Activated T-helper 1 cell treated with anti-CD3 and anti-CD28 coated beads, Interleukin-2, amount 50 U/mL, for 16 hours (primary cell): Measurements from ENCODE around the gene PARP4.
"Not testable (repeated sequence)": the region's sequence is repeated elsewhere in the genome, so short reads cannot be mapped to it uniquely, and the experiment has no call there.

Experiments used
- DNase-seq, 2 donors: peaks; one replicate each; pipeline ENCODE4 v3.0.0-alpha.2; 2020; ENCODE audit warnings: low read depth in 1 of 2, low spot score in 1 of 2

Gene PARP4

DNA sequence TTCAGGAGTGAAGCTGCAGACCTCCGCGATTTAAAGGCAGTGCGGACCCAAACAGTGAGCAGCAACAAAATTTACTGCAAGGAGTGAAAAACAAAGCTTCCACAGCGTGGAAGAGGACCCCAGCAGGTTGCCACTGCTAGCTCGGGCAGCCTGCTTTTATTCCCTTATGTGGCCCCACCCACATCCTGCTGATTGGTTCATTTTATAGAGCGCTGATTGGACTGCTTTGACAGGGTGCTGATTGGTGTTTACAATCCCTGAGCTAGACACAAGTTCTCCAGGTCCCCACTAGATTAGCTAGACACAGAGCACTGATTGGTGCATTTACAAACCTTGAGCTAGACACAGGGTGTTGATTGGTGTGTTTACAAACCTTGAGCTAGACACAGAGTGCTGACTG is 6.3 kb downstream of the PARP4 start:
- not testable (repeated sequence) for DNase-seq

DNA sequence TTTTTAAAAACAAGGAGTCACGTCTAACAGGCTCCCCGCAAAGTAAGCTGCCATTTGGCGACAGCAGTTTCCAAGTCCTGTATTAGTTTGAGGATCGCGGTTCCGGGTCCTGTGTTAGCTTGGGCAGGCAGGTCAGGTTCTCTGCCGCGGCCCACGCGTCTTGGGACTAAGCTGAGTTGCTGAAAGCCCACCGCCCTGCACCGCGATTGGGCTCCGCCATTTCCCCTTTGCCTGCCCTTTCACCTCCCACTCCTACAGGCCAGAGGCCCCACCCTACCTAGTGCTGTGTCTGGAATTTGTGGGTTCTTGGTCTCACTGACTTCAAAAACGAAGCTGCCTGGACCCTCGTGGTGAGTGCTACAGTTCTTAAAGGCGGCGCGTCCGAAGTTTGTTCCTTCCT is 6.8 kb downstream of the PARP4 start:
- no peak for DNase-seq

DNA sequence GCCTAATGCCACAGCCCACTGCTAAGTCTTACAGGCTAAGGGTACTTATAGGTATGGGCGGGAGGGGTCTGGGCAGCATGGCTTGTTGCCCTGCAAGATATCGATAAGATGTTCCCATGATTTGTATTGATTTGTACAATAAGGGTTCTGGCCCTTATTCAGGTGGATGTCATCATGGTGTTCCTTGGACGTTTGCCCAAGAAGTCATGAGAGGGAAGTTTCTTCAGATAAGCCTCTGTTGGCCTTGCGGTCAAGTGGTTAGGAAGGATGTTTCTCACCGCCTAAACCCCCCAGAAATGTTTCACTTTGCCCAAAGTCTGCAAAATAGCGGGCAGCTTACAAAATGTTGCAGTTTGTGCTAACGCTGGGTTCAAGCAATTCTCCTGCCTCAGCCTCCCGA is 7.3 kb downstream of the PARP4 start:
- DNase-seq: no peak

DNA sequence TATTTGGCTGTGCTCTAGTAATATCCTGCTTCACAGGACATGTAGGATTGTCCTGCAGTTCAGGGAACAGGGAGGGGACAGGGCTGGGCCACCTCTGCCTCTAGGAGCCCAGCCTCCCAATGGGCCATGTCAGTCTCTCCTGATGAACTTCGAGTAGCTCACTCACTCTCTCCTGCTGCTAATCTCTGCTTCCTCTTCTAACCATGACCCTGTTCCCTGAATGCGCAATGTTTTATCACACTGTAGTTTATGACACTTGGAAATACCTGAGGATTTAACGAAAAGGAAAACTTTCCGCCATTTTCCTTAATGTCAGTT is 9.2 kb downstream of the PARP4 start:
- no peak for DNase-seq

DNA sequence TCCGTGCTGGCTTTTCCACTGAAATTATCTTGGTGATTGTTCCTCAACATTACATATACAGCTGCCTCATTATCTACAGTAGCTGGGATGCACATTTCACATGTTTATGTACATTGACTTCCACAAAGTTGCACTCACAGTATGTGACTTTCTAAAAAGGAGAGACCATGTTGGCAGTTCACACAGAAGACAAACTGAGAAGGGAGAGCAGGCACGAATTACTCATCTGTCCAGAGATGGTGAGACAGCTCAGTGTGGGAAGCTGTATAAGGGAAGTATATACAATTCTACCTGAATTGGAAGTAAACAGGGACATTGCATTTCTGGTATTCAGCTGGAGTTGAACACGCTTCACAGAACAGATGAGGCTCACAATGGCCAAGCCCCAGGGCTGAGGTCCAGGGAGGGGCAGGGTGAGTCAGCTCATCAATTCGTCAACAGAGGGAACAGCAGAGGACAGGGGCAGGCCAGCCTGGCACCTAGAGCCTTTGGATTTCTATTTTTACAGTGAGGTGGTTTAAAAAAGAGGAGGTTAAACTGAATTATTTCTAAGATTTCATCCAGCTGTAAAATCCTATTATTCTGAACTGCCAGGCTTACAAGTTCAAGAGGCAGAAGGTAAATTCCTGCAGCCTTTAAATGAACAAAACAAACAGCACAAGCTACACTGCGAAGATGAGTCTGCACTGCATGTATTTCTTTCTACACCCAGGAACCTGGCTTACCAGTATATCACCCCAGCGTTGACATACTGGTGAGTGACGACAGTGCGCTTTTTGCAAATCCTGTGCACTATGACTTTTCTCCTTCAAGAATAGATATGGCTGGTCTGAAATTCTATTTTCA is 9.8 kb downstream of the PARP4 start:
- no peak for DNase-seq

DNA sequence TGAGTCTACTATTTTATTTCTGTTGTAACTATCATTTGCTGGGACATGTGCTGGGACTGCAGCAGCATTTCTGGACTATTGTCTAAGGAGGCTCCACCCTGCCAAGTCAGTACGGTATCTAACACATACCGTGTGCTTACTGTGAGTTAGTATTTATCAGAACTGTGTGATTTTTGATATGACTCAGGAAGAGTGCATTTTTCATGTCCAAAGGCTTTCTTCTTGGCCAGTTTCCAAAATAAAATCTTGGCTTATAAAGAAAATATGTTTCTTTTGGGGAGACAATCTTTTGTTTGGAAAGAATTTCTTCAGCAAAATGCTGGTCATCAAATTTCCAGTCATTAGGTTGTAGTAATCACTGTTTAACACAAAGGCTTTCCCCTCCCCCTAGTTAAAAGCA is 11.6 kb downstream of the PARP4 start:
- DNase-seq: no peak

DNA sequence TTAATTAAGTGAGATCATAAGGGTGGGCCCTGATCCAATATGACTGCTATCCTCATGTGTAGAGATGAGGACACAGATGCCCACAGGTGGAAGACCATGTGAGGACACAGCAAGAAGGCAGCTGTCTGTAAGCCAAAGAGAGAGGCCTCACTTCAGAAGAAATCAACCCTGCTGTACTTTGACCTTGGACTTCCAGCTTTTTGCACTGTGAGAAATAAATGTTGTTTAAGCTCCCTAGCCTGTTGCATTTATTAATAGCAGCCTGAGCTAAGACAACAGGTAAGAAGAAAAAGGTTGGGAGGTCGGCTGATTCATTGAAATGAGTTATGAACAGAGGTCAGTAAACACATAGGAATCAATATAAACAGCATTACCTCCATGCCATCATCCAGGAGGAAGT is 14.8 kb downstream of the PARP4 start:
- no peak for DNase-seq

DNA sequence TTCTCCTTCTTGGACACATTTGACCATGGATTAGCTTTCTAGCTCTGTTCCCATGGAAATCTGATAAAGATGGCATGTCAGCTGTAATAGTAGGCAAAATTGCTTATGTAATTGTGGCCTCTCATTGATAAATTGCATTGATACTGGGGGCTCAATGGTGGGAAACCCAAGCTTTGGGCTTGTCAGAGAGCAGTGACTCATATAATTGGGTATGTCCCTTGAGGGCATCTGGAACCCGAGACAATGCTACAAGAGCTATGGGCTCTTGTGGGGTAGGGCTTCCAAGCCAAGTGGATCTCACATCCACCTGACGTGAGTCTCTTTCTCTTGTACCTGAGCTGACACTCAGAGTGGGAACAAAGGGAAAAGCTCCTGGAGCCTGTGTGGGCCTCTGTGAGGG is 16.3 kb downstream of the PARP4 start:
- DNase-seq: not testable (repeated sequence)

DNA sequence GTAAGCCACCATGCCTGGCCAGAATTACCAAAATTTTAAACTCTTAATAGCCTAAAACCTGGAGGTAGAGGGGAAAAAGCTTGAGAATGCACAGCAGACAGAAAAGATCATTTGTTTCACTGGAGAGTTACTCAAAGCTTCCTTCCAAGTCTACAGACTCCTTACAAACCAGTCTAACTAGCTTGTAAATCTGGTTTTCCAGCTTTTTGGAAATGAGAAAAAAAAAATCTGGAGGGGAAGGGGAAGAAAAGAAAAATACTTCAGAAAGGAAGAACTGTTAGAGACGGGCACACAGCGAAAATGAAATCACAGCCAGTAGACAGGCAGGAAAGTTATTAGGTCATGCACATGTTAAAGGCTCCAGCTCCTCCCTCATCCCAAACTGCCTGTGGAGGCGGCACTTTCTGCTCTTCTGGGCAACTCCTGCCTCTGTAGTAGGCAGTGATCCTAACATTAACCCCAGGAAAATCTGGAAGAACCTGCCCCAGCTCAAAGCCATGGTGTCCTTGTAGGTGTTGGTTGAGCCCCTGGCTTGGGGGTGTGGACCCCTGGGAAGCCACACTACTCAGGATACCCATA is 17.3 kb downstream of the PARP4 start:
- DNase-seq: no peak

DNA sequence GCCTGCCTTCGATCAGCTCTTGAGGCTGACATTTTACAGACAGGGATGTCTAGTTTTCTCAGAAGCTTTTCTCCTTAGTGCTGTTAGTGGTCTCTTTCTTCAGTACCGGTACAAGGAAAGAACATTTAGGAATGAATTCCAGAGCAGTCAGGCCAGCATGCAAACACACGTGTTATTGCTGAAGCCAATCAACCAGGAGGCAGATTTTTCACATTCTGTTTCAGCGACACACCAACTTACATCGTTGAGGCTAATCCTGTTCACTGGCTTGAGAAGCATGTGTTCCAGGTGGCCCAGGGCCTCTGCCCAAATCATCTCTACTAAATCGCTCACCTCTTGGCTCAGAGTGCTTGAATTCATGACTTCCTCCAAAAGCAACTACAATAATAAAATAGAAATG is 19.2 kb downstream of the PARP4 start:
- no peak for DNase-seq

DNA sequence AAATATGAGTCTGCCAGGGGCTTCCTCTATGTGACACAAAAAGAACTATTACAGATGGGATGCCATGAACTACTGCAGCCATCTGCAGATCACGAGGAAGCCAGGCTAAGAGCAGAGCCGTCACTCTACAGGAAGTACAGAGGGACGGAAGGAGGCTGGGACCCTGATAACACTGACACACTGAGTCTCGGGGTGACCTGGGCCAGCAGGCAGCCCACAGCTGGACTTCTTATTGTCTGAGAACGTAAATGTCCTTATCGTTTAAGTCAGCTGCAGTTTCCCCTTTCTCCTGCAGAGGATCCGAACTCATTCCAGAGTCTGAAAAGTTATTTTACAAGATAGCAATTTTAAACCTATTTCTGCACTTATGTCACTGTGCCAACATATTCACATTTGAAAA is 20.7 kb downstream of the PARP4 start:
- DNase-seq: no peak

DNA sequence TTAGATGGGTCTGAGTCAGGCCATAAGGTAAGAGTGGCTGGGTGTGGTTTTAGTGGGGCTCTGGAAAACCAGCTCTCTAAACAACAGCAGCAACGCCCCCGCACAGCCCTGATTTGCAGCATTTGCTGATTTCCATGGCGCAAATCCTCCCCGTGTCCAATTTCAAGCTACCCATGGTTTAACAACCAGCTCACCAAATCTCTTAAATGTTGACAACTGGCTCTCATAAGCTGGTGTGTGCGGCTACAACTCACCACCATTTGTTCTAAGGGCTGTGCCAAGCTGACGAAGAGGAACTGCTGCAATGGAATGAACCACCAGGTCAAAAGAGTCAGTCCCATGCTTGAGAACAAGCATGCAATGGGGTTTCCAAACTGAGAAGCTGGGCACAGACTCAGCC is 22.9 kb downstream of the PARP4 start:
- no peak for DNase-seq

DNA sequence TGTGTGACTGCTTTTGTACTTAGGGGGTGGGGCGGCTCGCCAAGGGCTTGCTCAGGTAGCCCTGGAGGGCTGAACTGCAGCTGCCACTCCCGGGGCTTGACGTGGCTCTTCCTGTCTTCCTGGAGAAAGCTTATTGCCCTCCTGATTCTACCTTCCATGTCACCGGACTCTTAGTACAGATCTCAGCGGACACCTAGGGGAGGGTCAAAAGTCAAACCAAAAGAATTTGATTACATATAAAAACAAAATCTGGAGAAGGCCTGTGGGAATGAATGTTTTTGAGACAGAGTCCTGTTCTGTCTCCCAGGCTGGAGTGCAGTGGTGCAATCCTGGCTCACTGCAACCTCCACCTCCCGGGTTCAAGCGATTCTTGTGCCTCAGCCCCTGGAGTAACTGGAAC is 24.5 kb downstream of the PARP4 start:
- DNase-seq: not testable (repeated sequence)

DNA sequence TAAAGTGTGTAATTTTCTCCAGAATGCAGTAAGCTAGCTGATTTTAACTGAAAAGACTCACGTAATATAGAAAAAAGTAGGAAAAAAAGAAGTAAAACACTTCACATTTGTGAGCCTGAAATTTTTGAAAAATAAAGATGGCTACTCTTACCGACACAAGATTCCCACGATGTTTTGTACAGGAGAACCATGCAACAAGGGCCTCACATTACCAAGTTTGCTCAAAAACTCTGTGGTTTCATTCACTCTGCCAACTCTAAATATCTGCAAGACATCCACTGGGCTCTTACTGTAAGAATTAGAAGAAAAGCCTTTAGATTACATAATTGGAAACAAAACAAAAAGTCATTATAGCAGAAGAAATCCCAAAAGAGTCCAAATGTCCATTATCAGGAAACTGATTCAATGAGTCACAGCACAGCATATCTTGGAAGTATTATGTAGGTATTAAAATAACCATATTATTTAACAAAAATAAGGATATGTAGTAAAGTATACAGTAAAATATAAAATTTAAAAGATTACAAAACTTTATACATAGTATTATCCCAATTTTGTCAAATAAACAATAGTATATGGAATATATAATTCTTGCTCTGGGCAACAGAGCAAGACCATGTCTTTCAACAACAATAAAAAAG is 26.4 kb downstream of the PARP4 start:
- not testable (repeated sequence) for DNase-seq

DNA sequence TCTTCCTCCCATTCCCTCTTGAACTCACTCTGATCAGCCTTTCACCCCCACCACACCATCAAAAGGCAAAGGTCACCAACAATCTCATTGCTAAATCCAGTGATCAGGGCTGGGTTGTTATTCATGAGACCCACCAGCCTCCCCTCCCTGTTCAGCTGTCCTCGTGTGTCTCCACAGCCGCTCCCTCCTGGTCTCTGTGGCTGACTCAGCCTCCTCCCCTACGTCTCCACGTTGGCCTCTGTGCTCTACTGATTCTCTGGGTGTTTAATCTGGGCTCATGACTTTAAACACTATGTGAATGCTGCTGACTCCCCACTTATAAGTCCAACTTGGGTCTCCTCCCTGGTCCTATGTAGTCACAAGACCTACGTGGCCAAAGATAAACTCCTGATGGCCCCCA is 38.9 kb downstream of the PARP4 start:
- no peak for DNase-seq

DNA sequence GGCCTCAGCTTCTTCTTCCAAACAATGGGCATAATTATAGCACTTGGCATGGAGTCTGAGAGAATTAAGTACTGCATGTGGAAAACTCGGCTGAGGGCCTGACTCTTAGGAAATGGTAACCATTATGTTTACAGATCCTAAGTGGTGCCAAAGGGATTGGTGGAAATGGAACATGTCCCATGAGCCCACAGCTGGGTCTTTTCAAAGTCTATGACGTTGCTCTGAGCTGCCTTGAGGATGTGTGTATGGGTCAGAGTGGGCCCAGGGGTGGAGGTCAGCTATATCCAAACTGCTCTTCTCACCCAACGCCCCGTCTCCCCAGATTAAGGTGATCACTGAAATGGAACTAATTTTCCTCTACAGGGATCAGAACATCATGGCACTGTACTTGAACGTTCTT is 40.4 kb downstream of the PARP4 start:
- not testable (repeated sequence) for DNase-seq

DNA sequence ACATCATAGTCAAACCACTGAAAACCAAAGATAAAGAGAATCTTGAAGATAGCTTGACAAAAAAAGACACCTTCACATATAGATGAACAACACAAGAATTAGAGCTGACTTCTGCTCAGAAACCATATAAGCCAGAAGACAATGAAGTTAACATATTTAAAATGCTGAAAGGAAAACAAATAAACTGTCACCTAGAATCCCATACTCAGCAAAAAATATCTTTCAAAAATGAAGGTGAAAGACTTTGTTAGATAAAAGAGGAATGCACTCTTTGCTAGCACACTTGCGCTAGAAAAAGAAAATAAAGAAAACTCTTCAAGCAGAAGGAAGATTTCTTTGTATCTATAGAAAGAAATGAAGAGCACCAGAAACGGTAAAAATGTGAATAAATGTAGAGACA is 49.5 kb downstream of the PARP4 start:
- DNase-seq: no peak

DNA sequence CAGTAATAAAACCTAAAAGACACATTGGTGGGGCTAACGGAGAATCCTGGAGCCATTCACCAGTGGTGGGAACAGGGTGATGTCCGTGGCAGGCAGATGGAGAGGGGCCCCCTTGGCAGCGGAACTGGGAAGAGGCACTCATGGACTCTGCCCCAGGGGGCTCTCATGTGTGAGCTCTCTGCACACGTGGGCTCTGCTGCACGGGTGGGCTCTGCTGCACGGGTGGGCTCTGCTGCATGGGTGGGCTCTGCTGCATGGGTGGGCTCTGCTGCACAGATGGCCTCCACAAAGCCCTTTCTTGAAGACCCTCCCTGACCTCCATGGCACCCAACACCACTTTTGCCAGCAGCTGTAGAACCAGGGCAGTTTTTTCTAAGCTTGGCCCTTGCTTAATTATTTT is 52.3 kb downstream of the PARP4 start:
- DNase-seq: no peak

DNA sequence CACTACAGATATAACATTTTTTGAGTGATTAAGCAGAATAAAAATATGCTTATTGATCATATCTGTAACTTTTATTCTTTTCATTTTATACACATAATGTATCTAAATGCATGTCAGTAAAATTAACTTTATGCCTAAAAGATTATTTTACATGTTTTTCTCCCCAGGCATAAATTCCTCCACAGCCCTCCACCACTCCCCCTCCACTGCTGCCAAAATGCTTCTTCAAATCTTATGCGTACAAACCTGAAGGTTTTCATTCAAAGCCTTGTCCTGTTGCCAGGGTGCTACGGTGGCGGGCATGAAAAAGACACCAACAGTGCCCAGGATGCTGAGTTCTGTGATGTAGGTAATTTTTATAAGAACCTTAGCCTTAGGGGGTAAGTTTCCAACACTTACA is 52.9 kb downstream of the PARP4 start:
- no peak for DNase-seq

DNA sequence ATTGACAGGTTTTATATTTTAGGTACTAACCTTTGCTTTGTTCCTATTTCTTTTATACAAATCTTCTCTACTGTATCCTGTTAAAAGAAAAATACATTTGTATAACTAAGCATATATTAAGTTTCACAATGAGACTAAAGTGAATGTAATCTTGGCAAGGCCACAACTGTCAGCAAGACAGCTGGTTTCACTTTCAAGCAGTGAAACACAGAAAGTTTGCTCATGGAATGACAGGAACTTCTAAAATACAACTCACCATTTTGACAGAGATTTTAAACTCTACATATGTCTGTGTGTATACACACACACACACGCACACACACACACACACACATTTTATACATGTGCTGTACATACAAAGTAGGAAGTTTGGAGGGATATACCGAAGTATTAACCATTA is 53.3 kb downstream of the PARP4 start:
- DNase-seq: no peak

DNA sequence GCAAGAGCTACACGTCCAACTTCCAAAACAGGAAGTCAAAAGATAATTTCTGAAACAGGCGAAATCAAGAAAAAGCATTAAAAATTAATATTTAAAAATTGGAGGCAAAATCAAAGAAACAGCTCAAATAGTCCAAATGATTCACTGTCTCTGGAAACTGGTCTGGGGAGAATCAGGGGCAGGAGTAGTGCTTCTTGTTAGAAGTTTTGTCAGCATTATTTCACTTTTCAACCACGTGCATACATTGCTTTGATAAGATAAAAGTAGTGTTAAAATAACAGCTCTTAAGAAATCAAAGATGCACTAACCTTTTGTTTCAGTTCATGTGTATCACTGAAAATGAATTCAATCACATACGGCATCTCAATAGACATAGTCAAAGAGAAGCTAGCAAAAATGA is 53.8 kb downstream of the PARP4 start:
- no peak for DNase-seq

DNA sequence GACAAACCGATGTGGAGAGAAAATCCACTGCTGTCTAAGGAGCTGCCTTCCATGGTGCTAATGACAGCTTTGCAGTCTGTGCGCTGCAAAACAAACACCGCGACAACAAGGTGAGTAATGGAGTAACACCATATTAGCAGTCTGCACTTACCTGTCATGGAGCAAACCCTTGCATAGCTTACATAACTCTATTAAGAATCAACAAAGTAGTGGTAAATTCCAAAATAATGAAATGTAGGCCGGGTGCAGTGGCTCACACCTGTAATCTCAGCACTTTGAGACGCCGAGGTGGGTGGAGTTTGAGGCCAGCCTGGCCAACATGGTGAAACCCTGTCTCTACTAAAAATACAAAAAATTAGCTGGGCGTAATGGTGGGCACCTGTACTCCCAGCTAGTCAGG is 56.2 kb downstream of the PARP4 start:
- no peak for DNase-seq

DNA sequence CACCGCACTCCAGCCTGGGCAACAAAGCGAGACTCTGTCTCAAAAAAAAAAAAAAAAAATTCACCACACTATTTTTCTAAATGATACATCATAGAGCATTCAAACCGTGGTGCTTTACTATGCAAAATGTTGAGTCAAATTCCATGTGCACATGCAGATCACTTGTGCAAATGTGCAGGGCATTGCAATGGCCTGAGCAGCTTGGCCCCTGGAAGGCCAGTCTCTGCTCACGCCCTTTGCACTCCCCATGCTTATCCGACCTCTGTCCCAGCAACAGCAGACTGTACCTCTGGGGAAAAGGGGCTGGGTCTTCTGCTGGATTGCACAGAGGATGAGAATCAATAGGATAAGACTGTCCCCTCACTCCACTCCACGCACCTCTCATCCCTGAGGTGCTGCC is 58.5 kb downstream of the PARP4 start:
- DNase-seq: no peak
